GM12801 (cell line): ENCODE data around the gene POLR2E.

ENCODE experiments used
- CTCF ChIP-seq: IDR thresholded peaks from one replicate; pipeline ENCODE4 v1.5.1; 2011; ENCODE audit warnings: control low read depth; ENCODE audit not compliant: insufficient read length; ENCODE audit errors: extremely low read depth

The POLR2E gene

GRCh38 chr19:1090731-1091543 lies 4.2 kb downstream of the POLR2E start:
- TF ChIP-seq CTCF = no peak

- no peak for TF ChIP-seq CTCF
Measured at GRCh38 chr19:1089891-1090290, 5.3 kb downstream of the POLR2E start.

GRCh38 chr19:1089126-1089771 lies 5.9 kb downstream of the POLR2E start:
- TF ChIP-seq CTCF = no peak

GRCh38 chr19:1088416-1089010 lies 6.7 kb downstream of the POLR2E start:
- no peak for TF ChIP-seq CTCF

GRCh38 chr19:1087813-1088415 lies 7.3 kb downstream of the POLR2E start:
- TF ChIP-seq CTCF = no peak

- TF ChIP-seq CTCF = no peak
Measured at GRCh38 chr19:1086613-1087012, 8.6 kb downstream of the POLR2E start.

- TF ChIP-seq CTCF = no peak
Measured at GRCh38 chr19:1085676-1086442, 9.3 kb downstream of the POLR2E start.
